B cell (primary cell): ENCODE measurements around the gene PIP4K2C. TPM values are rescaled to one million over a fixed set of nuclear protein-coding genes. Genes with fewer than 3 reads are reported as not detected.
A peak's percentile ranks its signal among the peaks of the same experiment; 100 is the strongest.

Experiments
- ATAC-seq: fragments of 200-7000 bp; cut with Tn5 transposase; one replicate; pipeline ENCODE4 v1.10.0; 2021; ENCODE audit warnings: low read depth, mild to moderate bottlenecking, moderate number of reproducible peaks, moderate library complexity
- CTCF ChIA-PET: fragments of 350-600 bp; sonication (Branson Sonifier 250); formaldehyde crosslinking; loops from one replicate; lab custom pipeline; 2021; ENCODE audit warnings: antibody characterized with exemption, inconsistent platforms; lab: Charles Lee
- POLR2A ChIA-PET: fragments of 350-600 bp; sonication (Branson Sonifier 250); formaldehyde crosslinking; loops from one replicate; lab custom pipeline; 2021; ENCODE audit warnings: antibody characterized with exemption; lab: Charles Lee
- DNase-seq: peaks from one replicate; pipeline ENCODE4 v3.0.0; 2013
- H2AFZ ChIP-seq: 2 replicates; pipeline ENCODE4 v1.6.1; 2012; ENCODE audit warnings: mild to moderate bottlenecking, low read depth, low read length; ENCODE audit not compliant: insufficient read depth, poor library complexity, severe bottlenecking
- H3K27ac ChIP-seq, 2 donors: 1 replicate in 1 of 2; 2 replicates in 1 of 2; pipeline ENCODE4 v1.5.1; 2012 to 2013; ENCODE audit warnings: low read length in 2 of 2, mild to moderate bottlenecking in 2 of 2, moderate library complexity in 1 of 2
- H3K27me3 ChIP-seq, 4 experiments: fragments of 200-600 bp in 1 of 4; sonication (generic) in 1 of 4; replicated peaks in 1 of 4; 1 replicate in 2 of 4; 2 replicates in 2 of 4; pipeline versions ENCODE4 v1.6.1 to v1.7.0; 2013 to 2016; ENCODE audit warnings: low read length in 3 of 4, mild to moderate bottlenecking in 2 of 4, mixed read lengths in 1 of 4, moderate library complexity in 1 of 4; ENCODE audit not compliant: insufficient read depth in 4 of 4, control insufficient read depth in 3 of 4; ENCODE audit errors: control extremely low read depth in 1 of 4
- H3K36me3 ChIP-seq, 2 experiments: replicated peaks in 1 of 2; 1 replicate in 1 of 2; 2 replicates in 1 of 2; pipeline versions ENCODE4 v1.6.1 to v1.7.1; 2013; ENCODE audit warnings: low read length in 1 of 2; ENCODE audit not compliant: insufficient read depth in 2 of 2, control insufficient read depth in 1 of 2; ENCODE audit errors: control extremely low read depth in 1 of 2, extremely low read depth in 1 of 2
- H3K4me1 ChIP-seq, 2 donors: fragments of 200-600 bp in 1 of 2; sonication (generic) in 1 of 2; 1 replicate in 1 of 2; 2 replicates in 1 of 2; pipeline versions ENCODE4 v1.5.1 to v1.6.1; 2013 to 2017; ENCODE audit warnings: low read length in 2 of 2; ENCODE audit not compliant: control insufficient read depth in 2 of 2, insufficient read depth in 2 of 2
- H3K4me2 ChIP-seq: replicated peaks from 2 replicates; pipeline ENCODE3; 2012; ENCODE audit warnings: mild to moderate bottlenecking, low read depth, low read length; ENCODE audit not compliant: poor library complexity, severe bottlenecking
- H3K4me3 ChIP-seq, 5 experiments: fragments of 200-600 bp in 1 of 5; sonication (generic) in 1 of 5; 1 replicate in 3 of 5; 2 replicates in 2 of 5; pipeline versions ENCODE4 v1.5.1 to v1.7.0; 2011 to 2016; ENCODE audit warnings: low read length in 4 of 5, mild to moderate bottlenecking in 4 of 5, low read depth in 2 of 5, control low read depth in 1 of 5, moderate library complexity in 1 of 5; ENCODE audit not compliant: insufficient read depth in 1 of 5; ENCODE audit errors: control extremely low read depth in 1 of 5, extremely low read depth in 1 of 5
- H3K79me2 ChIP-seq: fragments of 200-600 bp; sonication (generic); one replicate; pipeline ENCODE4 v1.6.0; 2016; ENCODE audit warnings: low read length; ENCODE audit not compliant: control insufficient read depth, insufficient read depth
- H3K9ac ChIP-seq: fragments of 200-600 bp; sonication (generic); 2 replicates; pipeline ENCODE4 v1.6.1; 2017; ENCODE audit warnings: mild to moderate bottlenecking, low read length, moderate library complexity
- H3K9me3 ChIP-seq, 3 donors: one replicate each; pipeline versions ENCODE4 v1.6.1 to v1.7.1; 2013; ENCODE audit warnings: low read length in 2 of 3; ENCODE audit not compliant: control insufficient read depth in 2 of 3, insufficient read depth in 1 of 3; ENCODE audit errors: control extremely low read depth in 1 of 3
- H4K20me1 ChIP-seq: 2 replicates; pipeline ENCODE4 v1.6.0; 2012; ENCODE audit warnings: mild to moderate bottlenecking, low read length; ENCODE audit not compliant: insufficient read depth, control insufficient read depth, poor library complexity, severe bottlenecking
- H3K27ac Mint-ChIP-seq: one replicate; pipeline ENCODE4 v1.8.0; 2021; ENCODE audit warnings: mixed read lengths
- H3K27me3 Mint-ChIP-seq: one replicate; pipeline ENCODE4 v1.8.0; 2021; ENCODE audit warnings: mixed read lengths
- H3K4me1 Mint-ChIP-seq: one replicate; pipeline ENCODE4 v1.8.0; 2021; ENCODE audit warnings: mixed read lengths
- H3K4me3 Mint-ChIP-seq: one replicate; pipeline ENCODE4 v1.8.0; 2021; ENCODE audit warnings: mixed read lengths
- H3K9me3 Mint-ChIP-seq: one replicate; pipeline ENCODE4 v1.8.0; 2022; ENCODE audit warnings: mixed read lengths; ENCODE audit not compliant: insufficient read depth
- EZH2 ChIP-seq: IDR thresholded peaks from 2 replicates; pipeline ENCODE4 v1.6.1; 2012; ENCODE audit warnings: borderline replicate concordance, low read depth, mild to moderate bottlenecking, moderate library complexity, low read length; ENCODE audit not compliant: insufficient read depth, poor library complexity, severe bottlenecking
- WGBS: methylation state at CpG from one replicate; pipeline ENCODE4 v1.1.5; 2013; ENCODE audit warnings: missing lambda C conversion rate; ENCODE audit not compliant: insufficient coverage; 5-methylcytosine and 5-hydroxymethylcytosine counted together
- intact Hi-C: fragments of 100-400 bp; cut with micrococcal nuclease; formaldehyde crosslinking; loops from one replicate; pipeline ENCODE4 v1.10.0; 2022
- polyA plus RNA-seq: library from polyadenylated mRNA; depleted of rRNA; stranded (reverse); fragments of >200 nt; gene quantifications from 2 replicates; pipeline ENCODE4 v1.2.3, GENCODE V29; 2012
- total RNA-seq, 2 donors: library from RNA; stranded (reverse); fragments of 120-200 nt in 1 of 2; gene quantifications; 1 replicate in 1 of 2; 2 replicates in 1 of 2; pipeline versions ENCODE4 v1.2.3 to v1.2.4, GENCODE V29; 2013 to 2022
- TF ChIP-seq, protein P1 (sequence below): fragments of 200-600 bp; IDR thresholded peaks from one replicate; pipeline ENCODE4 v1.8.0; 2022; ENCODE audit warnings: antibody characterized with exemption, mild to moderate bottlenecking

Gene PIP4K2C
- total and polyA plus RNA-seq, 2 donors (not counting 1 experiment from before 2014, with no cell fraction given), result 20.1 to 21.3 TPM

DNA sequence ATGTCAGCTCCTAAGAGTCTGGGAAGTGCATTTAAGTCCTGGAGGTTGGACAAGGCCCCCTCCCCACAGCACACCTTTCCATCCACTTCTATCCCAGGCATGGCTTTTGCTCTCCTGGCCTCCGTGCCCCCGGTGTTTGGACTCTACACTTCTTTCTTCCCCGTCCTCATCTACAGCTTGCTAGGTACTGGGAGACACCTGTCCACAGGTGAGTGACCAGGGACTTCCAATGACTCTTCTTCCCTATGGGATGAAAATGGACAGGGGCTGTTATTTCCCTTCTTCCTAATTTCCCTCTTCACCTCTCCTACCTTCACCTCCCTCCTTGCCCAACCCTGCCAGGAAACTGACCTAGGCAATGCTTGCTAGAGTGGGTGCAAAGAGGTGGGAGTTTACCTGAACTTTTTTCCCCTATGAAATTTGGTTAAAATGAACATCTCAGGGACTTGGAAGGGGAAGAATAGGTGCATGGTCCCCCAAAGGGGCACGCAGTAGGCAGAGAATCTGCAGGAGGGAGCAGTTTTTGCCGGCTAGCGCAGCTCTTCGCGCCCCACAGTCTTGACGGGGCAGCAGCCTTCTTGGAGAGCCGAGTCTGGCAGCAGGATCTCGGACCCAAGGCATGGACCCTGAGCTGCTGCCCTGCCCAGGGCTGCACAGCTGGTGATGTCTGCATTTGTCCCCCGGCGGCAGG lies 29.4 kb downstream of the PIP4K2C start:
- Histone ChIP-seq H3K27ac (no peak overlapping the region), H2AFZ (peak overlapping the region; percentile 58), H4K20me1 (peaks cover 7% of the 10 kb centered on the region), H3K4me1 (peaks cover 33 to 50% of the 10 kb centered on the region in 2 donors), H3K4me2 (peak overlapping the region; percentile 92), H3K9me3 (peaks cover 0 to 18% (median 0%) of the 10 kb centered on the region in 3 donors), H3K79me2 (no peaks in the 10 kb centered on the region), H3K27me3 (peaks cover 0 to 87% (median 59%) of the 10 kb centered on the region in 4 experiments), H3K36me3 (no peaks in the 10 kb centered on the region), H3K9ac (peak overlapping the region; percentile 56), H3K4me3 (peak overlapping the region in 1 of 5 experiments; percentile 48)
- DNase-seq (no peak), ATAC-seq (no peak)
- ChIA-PET POLR2A (interaction anchor here (0.6 kb wide), 1 partner anchor 10 kb away, joined by 3 read pairs; no protein-coding TSS in a partner anchor), CTCF (interaction anchor here (0.5 to 5.1 kb wide), 18 partner anchors 8 to 165 kb away, joined by 3 to 122 read pairs (median 4); partner anchors contain the start of genes ARHGAP9 and B4GALNT1)
- H3K27me3 Mint-ChIP-seq, result peaks cover 84% of the 10 kb centered on the region
- peak overlapping the region; percentile 37 for H3K27ac Mint-ChIP-seq
- no peaks in the 10 kb centered on the region for H3K9me3 Mint-ChIP-seq
- intact Hi-C loops, result loop anchor here (5.0 kb wide), 2 partner anchors 98 to 143 kb away; partner anchors contain the start of genes ARHGAP9, DDIT3 and MBD6
- H3K4me1 Mint-ChIP-seq, result peaks cover 44% of the 10 kb centered on the region
- WGBS, result 18% methylated on average over 10 of the region's 13 CpGs
- peak; percentile 53 for TF ChIP-seq EZH2
- TF ChIP-seq, protein P1, sequence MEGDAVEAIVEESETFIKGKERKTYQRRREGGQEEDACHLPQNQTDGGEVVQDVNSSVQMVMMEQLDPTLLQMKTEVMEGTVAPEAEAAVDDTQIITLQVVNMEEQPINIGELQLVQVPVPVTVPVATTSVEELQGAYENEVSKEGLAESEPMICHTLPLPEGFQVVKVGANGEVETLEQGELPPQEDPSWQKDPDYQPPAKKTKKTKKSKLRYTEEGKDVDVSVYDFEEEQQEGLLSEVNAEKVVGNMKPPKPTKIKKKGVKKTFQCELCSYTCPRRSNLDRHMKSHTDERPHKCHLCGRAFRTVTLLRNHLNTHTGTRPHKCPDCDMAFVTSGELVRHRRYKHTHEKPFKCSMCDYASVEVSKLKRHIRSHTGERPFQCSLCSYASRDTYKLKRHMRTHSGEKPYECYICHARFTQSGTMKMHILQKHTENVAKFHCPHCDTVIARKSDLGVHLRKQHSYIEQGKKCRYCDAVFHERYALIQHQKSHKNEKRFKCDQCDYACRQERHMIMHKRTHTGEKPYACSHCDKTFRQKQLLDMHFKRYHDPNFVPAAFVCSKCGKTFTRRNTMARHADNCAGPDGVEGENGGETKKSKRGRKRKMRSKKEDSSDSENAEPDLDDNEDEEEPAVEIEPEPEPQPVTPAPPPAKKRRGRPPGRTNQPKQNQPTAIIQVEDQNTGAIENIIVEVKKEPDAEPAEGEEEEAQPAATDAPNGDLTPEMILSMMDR, result no peak
- peak overlapping the region; percentile 85 for H3K4me3 Mint-ChIP-seq
